ENCODE measurements around the gene CACNA1A.
A peak's percentile ranks its signal among the peaks of the same experiment; 100 is the strongest.

The CACNA1A gene

GRCh38 chr19:13225973-13226865 lies 280.1 kb downstream of the CACNA1A start:
- H3K4me3 ChIP-seq (replicated peaks; ENCODE audit: low read depth, low read length): no peak overlapping the region
- no peak for DNase-seq (ENCODE audit: low read depth)
- no peak for TF ChIP-seq CTCF (IDR thresholded peaks at IDR 0.05; ENCODE audit: low read length, missing control alignments)

- H3K4me3 ChIP-seq (replicated peaks; ENCODE audit: low read depth, low read length): no peak overlapping the region
- no peak for DNase-seq (ENCODE audit: low read depth)
- TF ChIP-seq CTCF (IDR thresholded peaks at IDR 0.05; ENCODE audit: low read length, missing control alignments): no peak
Observed at GRCh38 chr19:13225085-13225484, 281.2 kb downstream of the CACNA1A start.

GRCh38 chr19:13220847-13221246 lies 285.4 kb downstream of the CACNA1A start:
- no peak overlapping the region for H3K4me3 ChIP-seq (replicated peaks; ENCODE audit: low read depth, low read length)
- TF ChIP-seq CTCF (IDR thresholded peaks at IDR 0.05; ENCODE audit: low read length, missing control alignments): no peak
- DNase-seq (ENCODE audit: low read depth): no peak

GRCh38 chr19:13215572-13216380 lies 290.5 kb downstream of the CACNA1A start:
- TF ChIP-seq CTCF (IDR thresholded peaks at IDR 0.05; ENCODE audit: low read length, missing control alignments): no peak
- no peak overlapping the region for H3K4me3 ChIP-seq (replicated peaks; ENCODE audit: low read depth, low read length)
- peak; percentile 61 for DNase-seq (ENCODE audit: low read depth)

- no peak for TF ChIP-seq CTCF (IDR thresholded peaks at IDR 0.05; ENCODE audit: low read length, missing control alignments)
- DNase-seq (ENCODE audit: low read depth): no peak
- no peak overlapping the region for H3K4me3 ChIP-seq (replicated peaks; ENCODE audit: low read depth, low read length)
Observed at GRCh38 chr19:13214036-13214730, 292.1 kb downstream of the CACNA1A start.

- TF ChIP-seq CTCF (IDR thresholded peaks at IDR 0.05; ENCODE audit: low read length, missing control alignments): peak; percentile 63
- DNase-seq (ENCODE audit: low read depth): peak; percentile 66
- H3K4me3 ChIP-seq (replicated peaks; ENCODE audit: low read depth, low read length): no peak overlapping the region
Observed at GRCh38 chr19:13212759-13213330, 293.4 kb downstream of the CACNA1A start.
